Ishikawa (cell line): Measurements from ENCODE around the gene LSM2.

Source experiments
- CREB1 ChIP-seq: IDR thresholded peaks from 2 replicates; pipeline ENCODE4 v1.6.1; 2012; ENCODE audit warnings: low read depth
- EGR1 ChIP-seq: IDR thresholded peaks from 2 replicates; pipeline ENCODE4 v1.6.1; 2012
- EP300 ChIP-seq: IDR thresholded peaks from 2 replicates; pipeline ENCODE4 v1.6.1; 2012; ENCODE audit warnings: borderline replicate concordance
- NFIC ChIP-seq: IDR thresholded peaks from 2 replicates; pipeline ENCODE4 v1.6.1; 2012
- TEAD4 ChIP-seq: IDR thresholded peaks from 2 replicates; pipeline ENCODE4 v1.6.1; 2012
- YY1 ChIP-seq: IDR thresholded peaks from 2 replicates; pipeline ENCODE4 v1.6.1; 2012; ENCODE audit warnings: low read depth
- ZBTB7A ChIP-seq: IDR thresholded peaks from 2 replicates; pipeline ENCODE4 v1.6.1; 2012; ENCODE audit warnings: low read depth
- TF ChIP-seq, protein P1 (sequence below): IDR thresholded peaks from 2 replicates; pipeline ENCODE4 v1.6.1; 2012
- TF ChIP-seq, protein P2 (sequence below): IDR thresholded peaks from 2 replicates; pipeline ENCODE4 v1.6.1; 2012

DNA sequence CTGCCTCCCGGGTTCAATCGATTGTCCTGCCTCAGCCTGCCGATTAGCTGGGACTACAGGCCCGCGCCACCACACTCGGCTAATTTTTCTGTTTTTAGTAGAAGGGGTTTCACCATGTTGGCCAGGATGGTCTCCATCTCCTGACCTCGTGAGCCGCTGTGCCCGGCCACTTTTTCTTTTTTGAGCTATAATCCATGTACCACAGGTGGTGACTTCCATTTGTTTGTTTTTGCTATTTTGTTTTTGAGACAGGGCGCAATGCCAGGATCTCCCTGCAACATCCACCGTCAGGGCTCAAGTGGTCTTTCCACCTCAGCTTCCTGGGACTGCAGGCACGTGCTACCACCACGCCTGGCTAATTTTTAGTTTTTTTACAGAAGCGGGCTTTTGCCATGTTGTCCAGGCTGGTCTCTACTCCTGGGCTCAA, 29.3 kb upstream of the LSM2 start:
- TF ChIP-seq EP300, result no peak
- no peak for TF ChIP-seq YY1
- TF ChIP-seq, protein P1, sequence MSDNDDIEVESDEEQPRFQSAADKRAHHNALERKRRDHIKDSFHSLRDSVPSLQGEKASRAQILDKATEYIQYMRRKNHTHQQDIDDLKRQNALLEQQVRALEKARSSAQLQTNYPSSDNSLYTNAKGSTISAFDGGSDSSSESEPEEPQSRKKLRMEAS, result no peak
- TF ChIP-seq, protein P2, sequence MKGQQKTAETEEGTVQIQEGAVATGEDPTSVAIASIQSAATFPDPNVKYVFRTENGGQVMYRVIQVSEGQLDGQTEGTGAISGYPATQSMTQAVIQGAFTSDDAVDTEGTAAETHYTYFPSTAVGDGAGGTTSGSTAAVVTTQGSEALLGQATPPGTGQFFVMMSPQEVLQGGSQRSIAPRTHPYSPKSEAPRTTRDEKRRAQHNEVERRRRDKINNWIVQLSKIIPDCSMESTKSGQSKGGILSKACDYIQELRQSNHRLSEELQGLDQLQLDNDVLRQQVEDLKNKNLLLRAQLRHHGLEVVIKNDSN, result no peak
- no peak for TF ChIP-seq TEAD4
- TF ChIP-seq CREB1, result no peak
- no peak for TF ChIP-seq EGR1
- TF ChIP-seq ZBTB7A, result no peak
- TF ChIP-seq NFIC, result no peak
